ENCODE results near the gene DCHS1.
A peak's percentile ranks its signal among the peaks of the same experiment; 100 is the strongest.

The DCHS1 gene

DNA sequence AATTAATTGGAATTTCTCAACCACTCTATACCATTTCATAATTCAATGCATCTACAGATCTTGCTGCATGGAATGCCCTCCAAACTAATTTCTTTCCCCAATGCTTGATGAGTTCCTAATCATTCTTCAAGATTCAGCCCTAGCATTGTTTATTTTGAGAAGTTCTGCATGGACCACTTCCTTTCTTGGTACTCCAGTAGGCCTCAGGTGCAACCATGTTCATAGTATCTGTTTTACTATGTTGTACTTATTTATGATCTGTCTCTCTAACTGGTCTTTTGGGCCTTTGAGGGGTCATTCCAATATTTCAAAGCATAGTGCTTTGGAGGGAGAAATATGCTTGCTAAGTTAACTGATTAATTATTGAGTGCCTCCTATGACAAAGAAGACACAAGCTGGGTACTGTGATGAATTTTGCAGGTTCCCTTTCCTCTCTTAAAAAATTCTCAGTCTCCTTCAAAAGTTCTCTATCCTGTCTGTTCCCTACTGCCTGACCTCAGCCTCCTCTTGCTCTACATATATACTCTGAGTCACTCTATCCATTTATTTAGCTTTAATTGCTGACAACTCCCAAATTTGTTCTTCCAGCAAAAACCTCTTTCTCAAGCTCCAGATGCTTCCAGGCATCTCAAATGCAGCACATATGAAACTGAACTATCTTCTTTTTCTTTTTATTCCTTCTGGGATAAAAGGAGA is 18.1 kb upstream of the DCHS1 start:
- DNase-seq (ENCODE audit: low read depth) = no peak

DNA sequence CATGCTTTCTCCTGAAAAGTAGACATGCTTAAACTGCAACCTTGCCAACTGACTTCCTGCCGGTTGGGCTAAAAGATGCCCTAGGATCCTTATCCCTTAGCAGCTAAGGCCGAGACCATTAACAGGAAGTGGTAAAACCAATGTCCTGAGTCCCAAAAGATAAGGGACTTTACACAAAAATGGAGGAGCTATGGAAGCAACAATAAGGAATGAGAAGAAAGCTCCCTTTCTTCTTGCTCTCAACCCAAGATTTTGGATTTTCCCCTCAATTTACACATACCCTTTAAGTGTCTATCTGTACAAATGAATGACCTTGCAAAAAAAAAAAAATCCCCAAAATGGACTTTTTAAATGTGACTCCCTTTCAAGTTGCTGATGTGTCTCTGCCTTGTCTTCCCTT is 16.4 kb upstream of the DCHS1 start:
- no peak for DNase-seq (ENCODE audit: low read depth)

DNA sequence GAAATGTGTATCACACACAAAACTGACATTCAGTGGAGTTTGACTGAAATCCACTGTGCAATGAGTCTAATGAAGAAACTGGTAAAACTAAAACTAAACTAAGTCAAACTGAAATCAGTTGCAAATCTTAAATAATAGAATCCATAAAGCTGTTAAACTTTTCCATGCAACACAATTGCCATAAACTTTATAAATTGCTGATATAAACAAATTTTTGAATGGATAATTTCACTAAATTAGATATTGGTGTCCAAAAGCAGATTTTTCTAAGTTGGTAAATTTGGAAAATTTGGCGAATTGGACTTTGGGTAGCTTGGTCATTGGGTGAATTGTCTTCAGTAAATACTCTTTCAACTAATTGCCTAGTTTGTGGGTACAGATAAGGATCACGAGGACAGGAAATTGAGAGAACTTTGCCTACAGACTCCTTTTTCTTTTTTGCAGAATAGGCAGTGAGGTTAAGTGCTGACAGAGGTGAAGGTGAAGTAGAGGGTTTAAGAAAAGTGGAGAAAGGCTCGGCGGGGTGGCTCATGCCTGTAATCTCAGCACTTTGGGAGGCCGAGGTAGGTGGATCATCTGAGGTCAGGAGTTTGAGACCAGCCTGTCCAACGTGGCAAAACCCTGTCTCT is 14.7 kb upstream of the DCHS1 start:
- DNase-seq (ENCODE audit: low read depth) = no peak

DNA sequence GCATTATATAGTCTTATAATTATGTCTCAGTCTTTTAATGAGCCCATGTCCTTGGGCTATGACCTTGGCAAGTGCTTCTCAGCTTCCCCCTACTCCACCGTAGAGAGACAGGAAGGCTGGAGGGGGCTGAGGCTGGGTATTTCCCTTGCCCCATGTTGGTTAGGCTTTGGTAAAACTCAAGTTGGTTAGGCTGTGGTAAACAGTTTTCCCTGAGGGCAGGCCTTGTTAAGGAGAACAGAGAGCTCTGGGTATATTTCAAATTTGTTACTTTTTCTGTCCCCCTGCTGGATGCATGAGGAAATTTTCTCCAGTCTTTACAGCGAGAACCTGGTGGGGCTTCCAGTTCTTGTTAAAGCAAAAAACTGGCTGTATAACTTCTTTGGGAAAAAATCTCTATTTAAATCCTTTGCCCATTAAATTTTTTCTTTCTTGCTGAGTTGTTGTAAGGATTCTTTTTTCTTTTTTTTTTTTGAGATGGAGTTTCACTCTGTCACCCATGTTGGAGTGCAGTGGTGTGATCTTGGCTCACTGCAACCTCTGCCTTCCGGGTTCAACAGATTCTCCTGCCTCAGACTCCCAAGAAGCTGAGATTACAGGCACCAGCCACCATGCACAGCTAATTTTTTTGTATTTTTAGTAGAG is 12.2 kb upstream of the DCHS1 start:
- no peak for DNase-seq (ENCODE audit: low read depth)

DNA sequence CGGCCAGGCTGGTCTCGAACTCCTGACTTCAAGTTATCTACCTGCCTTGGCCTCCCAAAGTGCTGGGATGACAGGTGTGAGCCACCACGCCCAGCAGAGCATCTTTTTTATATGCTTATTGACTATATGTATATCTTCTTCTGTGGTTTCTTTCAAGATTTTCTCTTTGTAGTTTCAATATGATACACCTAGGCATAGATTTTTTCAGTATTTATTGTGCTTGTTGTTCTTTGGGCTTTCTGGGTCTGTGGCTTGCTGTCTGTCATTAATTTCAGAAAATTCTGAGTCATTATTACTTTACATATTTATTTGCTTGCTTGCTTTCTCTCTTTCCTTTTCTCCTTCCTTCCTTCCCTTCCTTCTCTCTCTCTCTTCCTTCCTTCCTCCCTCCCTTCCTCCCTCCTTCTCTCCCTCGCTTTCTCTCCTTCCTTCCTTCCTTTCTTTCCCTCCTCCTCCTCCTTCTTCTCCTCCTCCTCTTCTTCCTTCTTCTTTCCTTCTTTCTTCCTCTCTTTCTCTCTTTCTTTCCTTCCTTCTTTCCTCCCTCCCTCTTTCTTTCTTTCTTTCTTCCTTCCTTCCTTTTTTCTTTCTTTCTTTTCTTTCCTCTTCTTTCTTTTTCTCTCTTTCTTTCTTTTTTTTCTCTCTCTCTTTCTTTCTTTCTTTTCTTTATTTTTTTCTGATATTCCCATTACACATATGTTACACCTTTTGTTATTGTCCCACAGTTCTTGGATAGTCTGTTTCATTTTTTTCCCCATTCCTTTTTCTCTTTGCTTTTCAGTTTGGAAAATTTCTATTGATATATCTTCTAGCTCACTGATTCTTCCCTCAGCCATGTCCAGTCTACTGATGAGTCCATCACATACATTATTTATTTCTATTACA is 10.9 kb upstream of the DCHS1 start:
- no peak for DNase-seq (ENCODE audit: low read depth)

DNA sequence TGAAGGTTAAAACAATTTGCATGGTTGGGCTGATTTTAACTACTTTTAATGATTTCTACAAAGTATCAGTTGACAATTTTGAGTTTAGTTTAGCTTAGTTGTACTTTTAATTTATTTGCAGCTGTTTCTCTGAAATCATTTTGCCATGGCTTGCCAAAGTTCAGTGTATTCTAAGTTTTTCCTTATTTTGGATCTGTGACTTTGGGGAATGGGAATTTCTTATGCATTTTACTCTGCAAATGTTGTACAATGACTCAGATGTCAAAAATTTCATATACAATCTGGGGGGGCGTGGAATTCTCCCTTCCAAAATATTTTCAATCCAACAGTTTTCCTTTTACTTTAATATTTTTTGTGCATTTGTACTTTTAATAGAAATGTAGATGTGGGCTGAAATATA is 8.9 kb upstream of the DCHS1 start:
- no peak for DNase-seq (ENCODE audit: low read depth)

DNA sequence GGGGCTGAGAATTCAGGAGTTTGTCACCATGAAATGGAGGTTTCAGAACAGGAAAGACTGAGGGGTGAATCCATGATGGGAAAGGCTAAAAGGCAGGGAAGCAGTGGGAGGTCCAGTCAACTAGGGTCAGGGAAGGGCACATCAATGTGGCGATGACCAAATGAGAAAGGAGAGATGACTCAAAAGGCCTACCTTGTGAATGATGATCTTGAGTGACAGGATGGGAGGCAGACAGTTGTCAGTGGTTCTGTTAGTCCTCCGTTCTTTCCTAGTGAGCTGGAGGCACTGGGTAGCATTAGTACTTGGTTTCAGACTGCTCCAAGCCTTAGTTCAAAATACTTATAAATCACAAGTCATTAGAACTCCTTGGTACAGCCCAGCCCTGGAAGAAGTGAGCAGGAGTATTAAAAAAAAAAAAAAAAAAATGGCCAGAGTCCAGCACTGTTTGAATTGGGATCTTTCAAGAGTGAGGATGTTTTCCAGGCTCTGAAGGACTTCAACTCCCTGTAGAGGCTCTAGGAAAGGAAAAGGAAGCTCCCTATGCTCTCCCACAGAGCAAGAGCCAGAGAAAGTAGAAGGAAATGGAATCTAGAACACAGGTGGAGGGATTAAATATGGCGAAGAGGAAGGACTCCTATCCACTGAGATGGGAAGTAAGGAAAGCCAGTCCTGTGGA is 8.3 kb upstream of the DCHS1 start:
- DNase-seq (ENCODE audit: low read depth) = no peak

DNA sequence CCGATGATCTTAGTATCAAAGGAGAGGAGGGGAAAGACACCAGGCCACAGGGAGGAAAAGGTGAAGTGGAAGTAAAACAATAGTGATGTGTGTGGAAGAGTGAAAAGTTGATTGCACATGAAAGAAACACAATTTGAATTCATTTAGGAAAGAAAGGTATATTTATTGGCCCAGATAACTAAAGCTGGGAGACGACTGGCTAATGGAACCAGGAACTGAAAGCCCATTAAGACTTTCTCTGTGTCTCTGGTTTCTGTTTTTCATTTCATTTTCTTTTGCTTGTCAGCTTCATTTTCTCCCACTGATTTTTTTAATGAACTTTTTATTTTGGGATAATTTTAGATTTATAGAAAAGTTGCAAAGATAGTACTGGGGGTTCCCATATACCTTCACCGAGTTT is 5.1 kb upstream of the DCHS1 start:
- DNase-seq (ENCODE audit: low read depth) = no peak

DNA sequence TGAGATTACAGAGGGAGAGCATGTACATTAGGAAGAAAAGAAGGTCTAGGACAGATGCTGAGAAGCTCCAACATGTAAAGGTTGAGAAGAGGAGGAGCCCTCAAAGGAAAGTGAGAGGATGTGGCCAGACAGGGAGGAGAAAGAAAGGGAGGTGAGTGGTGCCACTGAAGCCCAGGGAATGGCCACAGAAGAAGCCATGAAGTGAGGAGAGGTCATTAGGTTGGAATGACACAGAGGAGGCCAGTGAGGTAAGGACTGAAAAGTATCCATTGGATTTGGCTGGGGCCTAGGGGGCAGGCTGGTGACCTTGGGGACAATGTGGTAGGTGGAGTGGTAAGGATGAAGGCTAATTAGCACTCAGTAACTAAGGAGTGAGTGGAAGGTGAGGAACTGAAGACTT is 3.0 kb upstream of the DCHS1 start:
- DNase-seq (ENCODE audit: low read depth) = no peak

DNA sequence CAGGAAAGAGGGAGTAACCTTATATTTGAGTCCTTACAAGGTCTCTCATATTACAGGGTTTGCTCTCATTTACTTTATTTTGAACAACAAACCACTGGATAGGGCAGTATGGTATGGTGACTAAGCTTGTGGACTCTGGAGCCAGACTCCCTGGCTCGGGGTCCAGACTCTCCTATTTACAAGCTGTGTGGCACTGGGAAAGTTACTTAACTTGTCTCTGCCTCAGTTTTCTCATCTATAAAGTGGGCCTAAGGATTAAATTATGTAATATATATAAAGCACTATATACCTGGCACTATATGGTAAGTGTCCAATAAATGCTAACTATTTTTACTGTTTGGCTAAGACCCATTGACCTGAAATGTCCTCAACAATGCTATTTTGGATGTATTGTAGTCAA is 1.7 kb upstream of the DCHS1 start:
- DNase-seq (ENCODE audit: low read depth) = no peak

DNA sequence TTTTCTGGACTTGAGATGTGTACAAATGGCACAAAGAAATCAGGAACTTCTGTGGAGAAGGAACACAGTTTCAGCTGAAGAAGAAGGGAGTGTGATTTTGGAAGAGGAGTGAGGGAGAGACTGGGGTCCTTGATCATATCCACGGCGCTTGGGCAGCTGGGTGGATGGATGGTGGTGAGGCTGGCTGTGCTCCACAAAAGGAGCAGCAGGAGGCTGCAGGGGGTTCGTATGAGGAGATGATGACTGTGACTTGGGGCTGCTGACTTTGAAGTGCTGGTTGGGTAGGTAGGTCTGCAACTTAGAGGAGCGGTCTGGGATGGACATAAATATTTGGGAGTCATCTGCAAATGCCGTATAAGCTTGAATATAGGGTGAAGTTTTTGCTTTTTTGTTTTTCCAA is 1.3 kb upstream of the DCHS1 start:
- DNase-seq (ENCODE audit: low read depth) = no peak

DNA sequence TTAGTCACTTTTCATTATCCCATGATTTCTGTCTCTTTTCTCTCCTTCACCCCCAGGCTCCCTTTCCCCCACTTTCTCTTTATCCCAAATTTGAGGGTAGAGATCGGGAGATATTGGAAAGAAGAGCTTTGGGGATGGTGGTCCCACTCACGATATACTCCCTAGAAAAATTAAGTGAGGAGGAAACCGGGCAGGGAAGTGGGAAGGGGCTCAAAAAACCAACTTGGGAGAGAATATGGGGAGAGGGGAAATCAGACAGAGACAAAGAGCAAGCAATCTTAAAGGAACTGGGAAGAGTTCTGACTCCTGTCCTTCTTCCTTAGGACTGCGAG is 941 bp upstream of the DCHS1 start:
- DNase-seq (ENCODE audit: low read depth) = no peak

DNA sequence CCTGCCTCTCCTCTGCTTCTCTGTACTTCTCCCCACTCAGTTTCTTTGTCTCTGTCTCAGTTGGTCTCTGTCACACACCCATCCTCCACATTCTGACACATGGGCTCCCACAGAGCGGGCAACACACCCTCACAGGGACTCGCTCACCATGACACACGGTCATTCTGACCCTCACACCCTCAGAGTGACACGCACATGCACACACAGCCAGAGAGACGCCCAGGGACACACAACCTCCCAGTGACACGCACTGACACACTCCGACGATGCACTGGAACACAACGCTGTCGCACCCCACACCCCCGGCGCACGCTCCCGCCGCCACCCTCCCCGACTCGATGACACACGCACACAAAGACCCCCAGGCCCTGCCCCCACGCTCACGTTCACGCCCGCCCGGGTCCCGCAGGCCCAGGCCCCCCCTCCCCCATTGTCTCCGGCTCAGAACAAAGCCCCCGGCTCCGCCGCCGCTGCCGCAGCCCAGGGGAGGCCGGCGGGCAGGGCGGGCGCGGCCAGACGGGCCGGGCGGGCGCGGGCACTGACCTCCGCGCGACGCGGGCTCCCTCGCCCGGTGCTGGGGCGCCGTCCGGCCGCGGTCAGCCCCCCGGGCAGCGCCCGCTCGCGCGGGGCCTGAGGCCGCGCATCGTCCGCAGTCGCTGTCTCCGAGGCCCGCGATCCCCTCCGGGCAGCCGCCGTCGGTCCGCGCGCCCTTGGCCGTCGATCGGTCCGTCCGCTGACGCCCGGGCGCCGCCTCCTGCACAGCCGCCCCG is 404 bp downstream of the DCHS1 start:
- DNase-seq (ENCODE audit: low read depth) = no peak

DNA sequence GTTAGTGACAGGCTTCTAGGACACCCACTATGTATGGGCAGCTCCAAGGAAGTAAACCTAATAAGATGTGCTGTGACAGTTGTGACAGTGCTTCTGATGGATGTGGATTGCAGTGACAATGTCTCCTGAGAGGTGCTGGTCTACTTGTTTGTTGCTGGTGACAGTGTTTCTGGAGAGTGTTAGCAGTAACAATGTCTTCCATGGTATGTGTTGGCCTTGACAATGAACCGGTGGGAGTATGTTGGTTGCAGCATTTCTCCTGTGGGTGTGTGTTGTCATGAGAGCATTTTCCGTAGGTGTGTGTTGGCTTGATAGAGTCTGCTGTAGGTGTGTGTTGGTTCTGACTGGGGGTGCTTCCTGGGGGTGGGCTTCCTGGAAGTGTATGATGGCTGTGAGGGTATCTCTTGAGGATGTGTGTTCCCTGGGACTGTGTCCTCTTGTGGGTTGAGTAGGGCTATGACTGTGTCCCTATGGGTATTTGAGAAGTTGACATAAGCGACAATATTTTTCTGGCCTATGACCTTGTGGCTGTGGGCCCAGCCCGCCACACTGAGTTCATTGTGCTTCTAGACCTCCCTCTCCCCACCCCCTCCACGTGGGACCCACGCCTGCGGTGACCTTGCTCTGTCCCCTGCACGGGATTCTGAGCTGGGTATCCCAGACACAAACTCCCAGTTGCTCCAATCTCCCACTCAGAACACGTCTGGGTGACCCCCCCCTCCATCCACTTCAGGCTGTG is 1.2 kb downstream of the DCHS1 start:
- no peak for DNase-seq (ENCODE audit: low read depth)

DNA sequence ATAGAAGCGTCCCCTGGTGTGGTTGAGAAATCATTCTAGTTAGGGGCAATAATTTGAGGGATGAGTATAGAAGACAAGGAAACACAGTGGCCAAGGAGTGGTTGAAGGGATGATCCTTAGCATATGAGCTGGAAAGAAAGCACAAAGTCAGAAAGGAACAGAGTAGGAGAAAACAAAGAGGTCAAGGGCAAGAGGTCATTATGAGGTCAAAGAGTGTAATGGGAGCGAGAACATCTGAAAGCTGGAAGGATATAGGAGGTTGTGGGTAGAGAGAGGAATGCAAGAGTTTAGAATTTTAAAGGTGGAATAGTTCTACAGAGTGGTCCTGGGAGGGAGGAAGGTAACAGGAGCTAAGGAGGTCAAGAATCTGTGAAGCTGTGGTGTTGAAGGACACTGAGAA is 2.0 kb downstream of the DCHS1 start:
- no peak for DNase-seq (ENCODE audit: low read depth)

DNA sequence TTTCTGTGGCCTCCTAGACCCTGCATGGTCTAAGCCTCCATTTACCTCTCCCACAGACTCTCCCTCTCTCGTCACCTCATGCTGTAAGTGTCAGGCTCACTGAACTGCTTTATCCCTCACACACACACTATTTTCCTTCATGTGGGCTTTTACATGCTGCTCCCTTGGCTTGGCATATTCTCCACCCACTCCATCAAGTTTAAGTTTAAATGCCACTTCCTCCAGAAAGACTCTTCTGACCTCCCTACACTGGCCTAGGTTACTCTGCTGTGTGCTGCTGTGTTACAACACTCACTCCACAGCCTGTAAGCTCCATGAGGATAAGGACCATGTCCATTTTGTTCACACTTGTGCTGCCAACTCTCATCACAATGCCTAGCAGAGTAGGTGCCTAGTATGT is 2.5 kb downstream of the DCHS1 start:
- no peak for DNase-seq (ENCODE audit: low read depth)

DNA sequence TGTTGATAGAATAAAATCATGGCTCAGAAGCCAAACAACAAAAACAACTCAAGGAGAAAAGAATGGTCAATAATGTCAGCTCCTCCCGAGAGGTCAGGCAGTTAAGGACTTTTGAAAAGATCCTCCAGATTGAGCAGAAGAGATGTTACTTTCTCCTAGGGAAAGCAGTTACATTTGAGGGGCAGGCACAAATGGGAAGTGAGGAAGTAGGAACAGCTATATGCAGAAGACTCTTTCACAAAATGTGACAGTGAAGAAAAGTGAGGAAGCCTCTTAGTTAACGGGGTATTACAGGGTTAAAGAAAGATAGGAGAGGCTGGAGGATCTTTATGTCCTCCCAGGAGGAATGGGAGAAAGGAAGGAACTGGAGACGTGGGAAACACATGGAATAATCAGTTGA is 3.4 kb downstream of the DCHS1 start:
- DNase-seq (ENCODE audit: low read depth) = no peak

DNA sequence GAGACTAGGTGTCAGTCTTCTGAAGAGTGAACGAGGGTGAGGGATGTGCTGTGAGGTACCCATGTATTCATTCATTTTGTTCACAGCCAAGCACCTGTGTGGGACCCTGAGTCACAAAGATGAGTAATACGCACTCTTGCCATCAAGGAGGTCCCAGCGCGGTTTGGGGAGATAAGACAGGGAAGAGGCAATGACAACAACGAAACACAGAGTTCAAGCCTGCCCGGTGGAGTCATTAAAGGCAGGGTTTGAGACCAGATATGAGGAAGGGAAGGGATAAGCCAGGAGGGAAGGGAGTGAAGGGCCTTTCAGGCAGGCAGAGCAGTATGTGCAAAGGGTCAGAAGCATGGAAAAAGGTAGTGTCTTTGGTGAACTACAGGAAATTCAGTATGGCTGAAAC is 4.6 kb downstream of the DCHS1 start:
- peak; percentile 22 for DNase-seq (ENCODE audit: low read depth)

DNA sequence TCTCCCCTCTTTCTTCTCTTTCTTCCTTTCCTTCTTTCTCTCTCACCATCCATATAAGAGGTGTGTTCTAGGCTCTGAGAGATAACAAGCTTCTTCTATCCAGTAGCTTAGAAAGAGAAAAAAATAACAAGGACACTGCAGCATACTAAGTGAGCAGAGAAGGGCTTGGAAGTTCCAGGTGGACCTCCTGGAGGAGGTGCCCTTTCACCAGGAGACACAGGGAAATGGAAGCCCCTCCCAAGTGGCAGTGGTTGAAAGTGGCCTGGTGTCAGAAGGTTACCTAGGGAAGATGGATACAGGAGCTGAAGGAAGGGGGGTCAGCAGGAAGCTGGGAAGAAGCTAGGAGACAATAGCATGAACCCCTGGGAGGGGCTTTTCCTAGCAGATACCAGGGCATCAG is 5.5 kb downstream of the DCHS1 start:
- DNase-seq (ENCODE audit: low read depth) = no peak

DNA sequence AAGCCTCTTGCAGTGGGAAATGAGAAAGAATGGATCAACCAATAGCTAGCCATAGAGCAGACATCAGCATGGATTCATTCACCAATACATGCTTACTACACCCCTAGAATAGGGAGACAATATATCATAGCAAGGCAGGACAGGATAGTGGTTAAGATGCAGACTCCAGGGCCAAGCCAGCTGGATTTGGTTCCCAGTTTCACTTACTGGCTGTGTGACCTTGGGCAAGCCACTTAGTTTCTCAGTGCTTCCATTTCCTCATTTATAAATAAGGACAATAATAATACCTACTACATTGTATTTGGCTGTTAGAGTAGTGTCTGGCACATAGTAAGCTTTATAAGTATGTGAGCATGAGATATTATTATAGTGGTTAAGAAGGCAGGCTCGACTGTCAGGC is 7.1 kb downstream of the DCHS1 start:
- DNase-seq (ENCODE audit: low read depth) = no peak

DNA sequence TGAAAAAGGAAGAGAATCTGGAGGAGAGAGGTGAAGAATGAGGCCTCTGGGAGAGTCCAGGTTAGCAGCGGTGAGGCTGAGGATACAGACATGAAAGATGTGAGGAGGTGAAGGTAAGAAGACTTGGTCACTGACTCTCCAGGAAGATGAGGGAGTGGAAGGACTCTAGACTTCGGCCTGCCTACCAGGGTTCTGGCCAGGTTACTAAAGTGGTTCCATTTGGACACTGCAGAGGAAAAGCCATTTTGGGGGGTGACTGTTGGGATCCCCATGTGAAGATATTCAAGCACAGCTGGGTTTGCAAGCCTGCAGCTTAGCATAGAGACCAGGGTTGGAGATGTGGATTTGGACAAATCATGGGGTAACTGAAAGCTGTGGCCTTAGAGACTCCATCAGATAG is 7.8 kb downstream of the DCHS1 start:
- DNase-seq (ENCODE audit: low read depth) = no peak
